Panc1 (cell line): ENCODE results near the gene SUSD4. TPM values are rescaled to one million over a fixed set of nuclear protein-coding genes. Genes with fewer than 3 reads are reported as not detected.

Experiments
- ATAC-seq: fragments of 200-7000 bp; cut with Tn5 transposase; 2 replicates; pipeline ENCODE4 v1.9.1; 2020; ENCODE audit warnings: mild to moderate bottlenecking, moderate library complexity
- BruUV-seq: library from RNA; stranded (reverse); fragments of 400-500 nt; replicated peaks from 2 replicates; lab custom pipeline; 2021; lab: Mats Ljungman, UMichigan
- CTCF ChIA-PET: fragments of 300-600 bp; sonication (Branson Sonifier 250); formaldehyde crosslinking; loops from one replicate; lab custom pipeline; 2022; ENCODE audit warnings: antibody characterized with exemption; lab: Charles Lee
- POLR2A ChIA-PET: fragments of 300-600 bp; sonication (Branson Sonifier 250); formaldehyde crosslinking; loops from one replicate; lab custom pipeline; 2022; ENCODE audit warnings: antibody characterized with exemption; lab: Charles Lee
- DNase-seq: peaks from one replicate; pipeline ENCODE4 v3.0.0-alpha.2; 2010; ENCODE audit warnings: low read depth, low spot score
- H3K27ac ChIP-seq: 2 replicates; pipeline ENCODE4 v1.5.1; 2011; ENCODE audit warnings: mild to moderate bottlenecking, low read length, inconsistent platforms
- H3K27me3 ChIP-seq: fragments of 200-500 bp; sonication (Bioruptor generic); 2 replicates; pipeline ENCODE4 v1.6.0; 2014; ENCODE audit warnings: low read length, inconsistent platforms; ENCODE audit not compliant: control insufficient read depth, insufficient read depth
- H3K36me3 ChIP-seq: fragments of 200-500 bp; sonication (Bioruptor generic); 2 replicates; pipeline ENCODE4 v1.5.1; 2014; ENCODE audit warnings: inconsistent platforms, mild to moderate bottlenecking, low read length, moderate library complexity; ENCODE audit not compliant: control insufficient read depth, insufficient read depth
- H3K4me1 ChIP-seq: 2 replicates; pipeline ENCODE4 v1.5.1; 2011; ENCODE audit warnings: inconsistent platforms, mild to moderate bottlenecking, low read length, moderate library complexity; ENCODE audit not compliant: control insufficient read depth, insufficient read depth
- H3K4me3 ChIP-seq, 2 experiments: 2 replicates each; pipeline ENCODE4 v1.5.1; 2011 to 2012; ENCODE audit warnings: low read depth in 2 of 2, low read length in 2 of 2, mild to moderate bottlenecking in 2 of 2, inconsistent platforms in 1 of 2, moderate library complexity in 1 of 2
- H3K9me3 ChIP-seq: fragments of 200-500 bp; sonication (Bioruptor generic); 2 replicates; pipeline ENCODE4 v1.5.1; 2014; ENCODE audit warnings: low read depth, mild to moderate bottlenecking, inconsistent platforms, low read length, moderate library complexity; ENCODE audit not compliant: control insufficient read depth, insufficient read depth
- POLR2AphosphoS5 ChIP-seq: IDR thresholded peaks from 2 replicates; pipeline ENCODE4 v1.6.1; 2012; ENCODE audit warnings: mild to moderate bottlenecking, low read depth, low read length, moderate library complexity
- REST ChIP-seq, 2 experiments: IDR thresholded peaks; 2 replicates each; pipeline ENCODE4 v1.6.1; 2011 to 2012; ENCODE audit warnings: low read depth in 2 of 2, control low read depth in 1 of 2, low read length in 1 of 2, mild to moderate bottlenecking in 1 of 2, moderate library complexity in 1 of 2; ENCODE audit not compliant: insufficient read depth in 1 of 2
- SIN3A ChIP-seq: IDR thresholded peaks from 2 replicates; pipeline ENCODE4 v1.6.1; 2012; ENCODE audit warnings: low read depth, mild to moderate bottlenecking, low read length, moderate library complexity, borderline replicate concordance; ENCODE audit not compliant: insufficient read depth
- TCF7L2 ChIP-seq: IDR thresholded peaks from 2 replicates; pipeline ENCODE4 v1.6.1; 2011; ENCODE audit warnings: mild to moderate bottlenecking, low read depth, low read length, inconsistent platforms
- in situ Hi-C: cut with HindIII; loops from 2 replicates; pipeline ENCODE4 v1.10.0; 2016; ENCODE audit warnings: low sequenced_read_pairs, low pct_unique_long_range_greater_than_20kb
- intact Hi-C: fragments of 100-400 bp; cut with micrococcal nuclease; formaldehyde crosslinking; loops from one replicate; pipeline ENCODE4 v1.10.0; 2022; ENCODE audit not compliant: unreplicated experiment
- total RNA-seq: library from RNA; stranded (reverse); gene quantifications from one replicate; pipeline ENCODE4 v1.2.1, GENCODE V29; 2021; ENCODE audit not compliant: unreplicated experiment
- TF ChIP-seq, protein P1 (sequence below): fragments of 450-650 bp; IDR thresholded peaks from 2 replicates; pipeline ENCODE4 v1.5.1; 2017; ENCODE audit warnings: mild to moderate bottlenecking

SUSD4 gene
- total RNA-seq, 1 experiment from 2014 or later, result 0.28 TPM

GRCh38 chr1:223197923-223198627 lies 165.9 kb downstream of the SUSD4 start:
- intact Hi-C loops, result no loop called here

GRCh38 chr1:223189903-223190724 lies 173.9 kb downstream of the SUSD4 start:
- no peaks in the 10 kb centered on the region for H3K4me1 ChIP-seq
- no peak overlapping the region for H3K27ac ChIP-seq
- ChIA-PET CTCF (interaction anchor here (0.6 kb wide), 1 partner anchor 53 kb away, joined by 3 read pairs; no protein-coding TSS in a partner anchor), POLR2A (no interaction called here)
- no peaks in the 10 kb centered on the region for H3K9me3 ChIP-seq
- H3K4me3 ChIP-seq, result no peak overlapping the region
- DNase-seq (no peak), ATAC-seq (peak; percentile 74)
- BruUV-seq, result no TSS peak
- in situ Hi-C loops (no loop called here), intact Hi-C loops (no loop called here)
- H3K27me3 ChIP-seq, result peaks cover 3% of the 10 kb centered on the region; the same call in 1 of the 2 replicates
- TF ChIP-seq TCF7L2 (no peak), SIN3A (no peak), REST (IDR thresholded peaks at IDR 0.05; ENCODE audit: insufficient read depth in 1 of 2, low read depth in 2 of 2, low read length in 1 of 2) (no peak), POLR2AphosphoS5 (no peak)
- TF ChIP-seq, protein P1, sequence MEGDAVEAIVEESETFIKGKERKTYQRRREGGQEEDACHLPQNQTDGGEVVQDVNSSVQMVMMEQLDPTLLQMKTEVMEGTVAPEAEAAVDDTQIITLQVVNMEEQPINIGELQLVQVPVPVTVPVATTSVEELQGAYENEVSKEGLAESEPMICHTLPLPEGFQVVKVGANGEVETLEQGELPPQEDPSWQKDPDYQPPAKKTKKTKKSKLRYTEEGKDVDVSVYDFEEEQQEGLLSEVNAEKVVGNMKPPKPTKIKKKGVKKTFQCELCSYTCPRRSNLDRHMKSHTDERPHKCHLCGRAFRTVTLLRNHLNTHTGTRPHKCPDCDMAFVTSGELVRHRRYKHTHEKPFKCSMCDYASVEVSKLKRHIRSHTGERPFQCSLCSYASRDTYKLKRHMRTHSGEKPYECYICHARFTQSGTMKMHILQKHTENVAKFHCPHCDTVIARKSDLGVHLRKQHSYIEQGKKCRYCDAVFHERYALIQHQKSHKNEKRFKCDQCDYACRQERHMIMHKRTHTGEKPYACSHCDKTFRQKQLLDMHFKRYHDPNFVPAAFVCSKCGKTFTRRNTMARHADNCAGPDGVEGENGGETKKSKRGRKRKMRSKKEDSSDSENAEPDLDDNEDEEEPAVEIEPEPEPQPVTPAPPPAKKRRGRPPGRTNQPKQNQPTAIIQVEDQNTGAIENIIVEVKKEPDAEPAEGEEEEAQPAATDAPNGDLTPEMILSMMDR, result no peak
- H3K36me3 ChIP-seq, result no peaks in the 10 kb centered on the region

More at GRCh38 chr1:223197923-223198627, 165.9 kb downstream of the SUSD4 start:
- no peak for ATAC-seq
- Histone ChIP-seq H3K9me3 (no peaks in the 10 kb centered on the region), H3K4me3 (no peak overlapping the region), H3K4me1 (no peaks in the 10 kb centered on the region), H3K36me3 (no peaks in the 10 kb centered on the region), H3K27ac (no peak overlapping the region), H3K27me3 (no peaks in the 10 kb centered on the region)
- no peak for DNase-seq
- TF ChIP-seq, protein P1, result no peak
- TF ChIP-seq TCF7L2 (no peak), POLR2AphosphoS5 (no peak), REST (IDR thresholded peaks at IDR 0.05; ENCODE audit: insufficient read depth in 1 of 2, low read depth in 2 of 2, low read length in 1 of 2) (no peak), SIN3A (no peak)
- no TSS peak for BruUV-seq
- in situ Hi-C loops, result no loop called here
- ChIA-PET POLR2A (no interaction called here), CTCF (no interaction called here)
